Activated CD8-positive, alpha-beta memory T cell treated with anti-CD3 and anti-CD28 coated beads for 24 hours (primary cell): ENCODE results near the gene NOL4L.
"Not testable (repeated sequence)": the region's sequence is repeated elsewhere in the genome, so short reads cannot be mapped to it uniquely, and the experiment has no call there.

ENCODE experiments used
- DNase-seq: peaks from one replicate; pipeline ENCODE4 v3.0.0-alpha.2; 2020

Gene NOL4L

DNA sequence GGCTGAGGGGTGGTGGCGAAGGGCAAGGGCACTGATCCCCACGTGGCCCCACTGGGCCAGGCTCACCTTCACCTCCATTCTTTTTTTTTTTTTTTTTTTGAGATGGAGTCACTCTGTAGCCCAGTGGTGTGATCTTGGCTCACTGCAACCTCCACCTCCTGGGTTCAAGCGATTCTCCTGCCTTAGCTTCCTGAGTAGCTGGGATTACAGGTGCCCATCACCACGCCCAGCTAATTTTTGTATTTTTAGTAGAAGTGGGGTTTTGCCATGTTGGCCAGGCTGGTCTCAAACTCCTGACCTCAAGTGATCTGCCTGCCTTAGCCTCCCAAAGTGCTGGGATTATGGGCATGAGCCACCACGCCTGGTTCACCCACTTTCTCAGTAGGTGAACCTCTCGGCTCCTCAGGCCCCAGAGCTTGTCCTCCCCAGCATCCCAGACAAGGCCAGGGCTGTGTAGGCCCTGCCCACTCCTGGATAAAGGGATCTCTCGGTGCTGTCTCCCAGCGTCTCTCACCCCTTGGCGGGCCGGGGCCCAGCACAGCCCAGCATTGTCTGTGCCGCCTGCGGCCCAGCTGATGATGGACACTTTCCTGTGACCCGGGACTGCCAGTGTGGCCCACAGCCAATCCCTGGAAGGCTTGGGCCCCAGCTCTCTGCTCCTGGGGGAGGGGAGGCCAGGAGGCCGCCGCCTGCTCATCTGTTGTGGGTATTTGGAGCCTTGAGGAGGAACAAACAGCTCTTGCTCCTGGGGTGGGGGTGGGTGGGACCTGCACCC, 119.0 kb downstream of the NOL4L start:
- DNase-seq, result not testable (repeated sequence)

GRCh38 chr20:32465092-32465900, 119.8 kb downstream of the NOL4L start:
- no peak for DNase-seq

DNA sequence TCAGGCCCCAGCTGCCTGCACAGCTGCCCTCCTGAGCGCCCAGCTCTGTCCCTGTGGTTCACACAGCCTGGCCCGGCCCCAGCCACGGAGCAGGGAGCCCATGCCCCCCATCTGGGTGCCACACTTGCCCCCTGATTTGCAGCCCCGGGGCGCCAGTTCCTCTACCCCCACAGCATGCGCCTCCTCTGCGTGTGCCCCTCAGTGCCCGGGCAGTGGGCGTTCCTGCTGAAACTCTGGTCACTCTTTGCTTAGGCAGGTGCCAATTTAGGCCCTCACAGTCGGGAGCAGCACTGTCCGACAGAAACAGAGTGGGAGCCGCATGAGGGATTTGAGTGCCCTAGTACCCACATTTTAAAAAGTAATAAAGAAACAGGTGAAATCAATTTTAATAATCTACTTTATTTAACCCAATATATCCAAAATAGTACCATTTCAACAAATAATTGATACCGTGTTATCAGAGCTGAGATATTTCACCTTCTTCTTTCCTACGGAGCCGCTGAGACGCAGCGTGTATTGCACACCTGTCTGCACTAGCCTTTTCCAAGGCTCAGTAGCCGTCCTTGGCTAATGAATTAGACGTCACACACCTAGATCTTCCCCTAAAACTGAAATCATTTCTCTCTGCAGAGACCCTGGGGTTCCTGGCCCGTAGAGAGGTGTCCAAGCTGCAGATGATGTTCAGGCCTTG, 120.6 kb downstream of the NOL4L start:
- no peak for DNase-seq

GRCh38 chr20:32463642-32464400, 121.3 kb downstream of the NOL4L start:
- DNase-seq, result no peak

- DNase-seq, result no peak
These were observed 122.1 kb downstream of the NOL4L start for GRCh38 chr20:32462900-32463641.

DNA sequence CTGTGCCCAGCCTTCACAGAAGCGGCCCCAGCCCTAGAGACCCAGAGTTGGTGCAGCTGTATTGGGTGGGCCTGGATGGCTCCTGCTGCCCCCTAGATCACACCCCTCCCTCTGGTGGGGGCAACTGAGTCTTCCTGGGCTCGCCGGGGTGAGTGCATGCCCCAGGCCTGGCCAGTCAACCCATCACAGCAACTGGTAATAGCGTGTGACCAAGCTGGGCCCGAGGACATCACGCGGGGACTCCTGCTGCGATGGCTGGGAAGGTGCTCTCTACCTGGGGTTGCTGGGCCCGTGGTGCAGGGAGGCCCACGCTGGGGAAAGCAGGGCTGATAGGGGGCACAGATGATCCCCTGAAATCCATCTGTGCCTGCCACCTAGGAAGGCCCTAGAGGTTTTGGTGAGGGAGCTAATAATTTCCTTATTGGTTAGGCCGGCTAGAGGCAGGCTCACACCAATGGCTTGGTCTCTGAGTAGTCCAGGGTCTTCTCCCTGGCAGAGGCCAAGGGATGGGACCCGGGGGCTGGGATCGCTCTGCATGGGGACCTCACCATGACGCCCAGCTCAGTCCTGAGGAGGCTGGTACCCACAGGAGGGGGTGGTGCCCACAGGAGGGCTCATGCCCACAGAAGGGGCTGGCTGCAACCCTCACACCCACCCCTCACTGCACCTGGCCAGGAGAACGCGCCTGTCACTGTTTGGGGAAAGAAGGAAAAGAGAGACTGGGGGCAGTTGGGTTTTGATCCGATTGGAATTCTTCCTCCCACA, 123.1 kb downstream of the NOL4L start:
- DNase-seq, result no peak

DNA sequence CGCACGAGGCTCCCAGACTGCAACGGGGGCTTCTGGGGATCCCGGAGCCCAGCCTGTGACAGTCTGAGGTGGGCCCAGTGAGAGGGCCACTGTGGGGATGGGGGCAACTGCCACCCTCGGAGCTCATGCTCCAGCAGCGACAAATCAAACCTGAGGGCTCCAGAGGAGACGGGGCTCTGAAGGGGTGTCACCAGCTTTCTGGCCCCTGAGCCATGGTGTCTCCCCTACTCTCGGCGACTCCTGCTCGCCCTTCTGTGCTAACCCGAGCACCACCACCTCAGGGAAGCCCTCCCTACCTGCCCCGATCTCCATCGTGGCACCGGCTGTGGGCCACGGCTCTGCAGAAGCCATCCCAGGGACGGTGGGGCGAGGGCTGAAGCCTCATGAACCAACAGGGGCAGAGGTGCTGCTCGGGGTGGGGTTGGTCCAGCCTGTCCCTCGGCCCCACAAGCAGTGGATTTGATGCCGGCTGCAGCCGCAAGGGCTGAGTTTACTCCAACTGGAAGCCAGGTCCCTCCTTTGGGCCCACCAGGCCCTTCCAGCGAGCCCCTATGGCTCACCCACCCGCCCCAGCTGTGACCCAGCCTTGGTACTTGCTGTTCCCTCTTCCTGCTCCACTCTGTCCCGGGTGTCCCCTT, 124.3 kb downstream of the NOL4L start:
- no peak for DNase-seq

DNA sequence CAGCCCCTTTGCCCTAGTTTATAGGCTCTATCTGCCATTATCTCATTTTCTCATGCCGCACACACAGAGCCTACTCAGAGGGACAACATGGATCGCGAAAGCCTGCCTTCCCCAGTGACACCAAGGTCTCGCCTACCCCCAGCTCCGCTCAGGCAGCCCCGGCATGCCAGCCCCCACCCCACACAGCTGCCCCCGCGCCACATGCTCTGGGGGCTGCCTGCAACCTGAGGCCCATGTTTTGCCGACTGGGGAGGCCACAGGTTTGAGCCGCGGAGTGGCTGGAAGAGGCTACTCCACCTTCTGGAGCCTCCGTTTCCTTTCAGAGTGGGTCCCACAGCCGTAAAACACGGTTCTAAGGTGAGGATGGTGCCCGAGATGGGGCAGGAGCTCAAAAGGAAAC, 124.9 kb downstream of the NOL4L start:
- no peak for DNase-seq

DNA sequence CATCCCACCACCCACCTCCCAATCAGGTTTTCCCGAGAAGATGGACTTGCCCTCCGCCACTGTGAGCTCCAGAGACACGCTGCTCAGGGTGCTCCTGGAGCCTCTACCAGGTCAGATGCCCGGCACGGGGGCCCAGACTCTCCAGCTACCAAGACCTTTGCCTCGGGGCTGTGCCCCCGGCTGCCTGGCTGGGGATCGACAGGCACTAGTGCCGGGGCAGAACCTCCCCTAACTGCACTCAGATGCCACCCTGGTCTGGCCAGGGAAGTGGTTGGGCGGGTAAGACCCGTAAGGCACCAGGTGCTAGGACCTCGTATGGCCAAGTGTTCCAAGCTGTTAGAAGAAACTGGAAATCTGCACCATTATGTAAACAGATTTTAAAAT, 126.3 kb downstream of the NOL4L start:
- DNase-seq, result no peak

- no peak for DNase-seq
These were observed 126.9 kb downstream of the NOL4L start for GRCh38 chr20:32458061-32458836.

DNA sequence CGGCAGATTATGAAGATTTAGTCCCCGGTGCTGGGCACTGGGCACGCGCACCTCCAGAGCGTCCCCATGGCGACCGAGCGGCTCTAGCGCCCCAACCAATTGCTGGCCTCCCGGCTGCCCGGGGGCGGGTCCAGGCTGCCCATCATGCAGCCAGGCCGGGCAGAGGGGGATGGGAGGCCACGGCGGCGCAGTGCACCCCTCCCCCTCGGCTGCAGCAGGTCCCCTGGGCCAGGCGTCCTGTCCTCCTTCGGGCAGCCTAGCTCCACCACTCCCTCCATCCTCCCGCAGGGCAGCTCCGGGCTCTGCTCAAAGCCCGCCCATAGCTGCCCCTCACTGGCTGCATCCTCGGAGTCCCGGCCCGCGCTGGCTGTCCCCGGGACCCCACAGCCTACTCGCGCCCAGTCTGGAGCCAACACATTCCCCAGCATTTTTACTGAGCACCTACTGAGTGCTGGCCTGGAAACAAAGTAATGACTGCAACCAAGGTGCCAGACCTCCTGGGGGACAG, 127.6 kb downstream of the NOL4L start:
- DNase-seq, result no peak

DNA sequence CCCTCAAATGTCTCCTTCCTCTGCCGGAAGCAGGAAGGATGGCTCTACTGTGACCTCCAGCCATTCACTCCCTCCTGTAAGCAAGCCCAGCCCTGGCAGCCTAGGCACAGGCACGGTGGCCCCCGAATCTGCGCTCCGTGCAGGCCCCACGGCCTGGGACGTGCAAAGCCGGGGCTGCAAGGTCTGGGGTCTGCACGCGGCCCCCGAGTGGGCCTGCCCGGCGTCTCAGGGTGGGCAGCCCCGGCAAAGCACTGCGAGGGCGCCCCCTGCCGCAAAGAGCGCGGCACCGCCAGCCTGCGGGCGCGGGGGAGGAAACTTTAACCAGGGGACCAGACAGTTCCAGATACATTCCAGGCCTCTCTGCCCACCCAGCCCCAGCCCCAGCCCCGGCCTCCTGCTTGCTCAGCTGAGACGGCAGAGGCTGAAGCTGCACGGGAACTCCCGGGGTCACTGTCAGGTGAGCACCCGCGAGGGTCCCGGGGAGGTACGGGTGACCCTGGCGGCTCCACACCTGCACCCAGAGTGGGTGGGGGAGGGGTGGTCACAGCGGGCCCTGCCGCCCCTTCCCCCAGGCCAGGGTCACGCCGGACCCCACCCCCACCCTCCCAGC, 128.2 kb downstream of the NOL4L start:
- peak; percentile 76 for DNase-seq

GRCh38 chr20:32455901-32456701, 129.0 kb downstream of the NOL4L start:
- no peak for DNase-seq

DNA sequence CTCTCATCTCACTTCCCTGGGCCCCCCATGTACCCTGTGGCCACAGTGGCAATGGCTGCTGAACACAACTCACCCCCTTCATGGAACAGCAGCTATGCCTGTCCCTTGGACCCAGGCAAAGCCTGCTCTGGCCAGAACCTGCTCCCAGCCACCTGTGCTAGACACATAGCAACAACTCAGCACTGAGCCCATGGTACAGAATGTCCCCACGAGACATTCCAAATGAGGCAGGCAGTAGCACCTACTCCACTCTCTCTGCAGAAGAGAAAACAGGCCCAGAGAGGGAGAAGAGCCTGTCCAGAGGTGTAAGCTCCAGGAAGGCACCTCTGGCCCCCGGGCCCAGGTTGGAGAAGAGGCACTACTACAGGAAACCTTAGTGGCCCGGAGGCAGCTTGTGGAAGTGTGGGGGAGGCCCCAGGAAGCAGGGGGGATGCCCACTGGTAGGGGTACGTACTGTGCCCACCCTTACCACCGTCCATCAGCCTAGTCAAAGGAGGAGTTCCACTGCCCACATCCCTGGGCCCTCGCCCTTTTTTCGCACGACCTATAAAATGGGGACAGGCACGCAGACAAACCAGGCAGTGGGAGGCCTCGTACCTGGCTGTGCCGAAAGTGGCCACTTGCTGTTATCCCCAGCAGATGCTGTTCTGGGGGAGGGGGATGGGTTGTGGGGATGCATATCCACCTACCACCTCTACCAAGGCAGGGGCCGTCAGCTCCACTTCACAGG, 129.8 kb downstream of the NOL4L start:
- DNase-seq, result no peak

DNA sequence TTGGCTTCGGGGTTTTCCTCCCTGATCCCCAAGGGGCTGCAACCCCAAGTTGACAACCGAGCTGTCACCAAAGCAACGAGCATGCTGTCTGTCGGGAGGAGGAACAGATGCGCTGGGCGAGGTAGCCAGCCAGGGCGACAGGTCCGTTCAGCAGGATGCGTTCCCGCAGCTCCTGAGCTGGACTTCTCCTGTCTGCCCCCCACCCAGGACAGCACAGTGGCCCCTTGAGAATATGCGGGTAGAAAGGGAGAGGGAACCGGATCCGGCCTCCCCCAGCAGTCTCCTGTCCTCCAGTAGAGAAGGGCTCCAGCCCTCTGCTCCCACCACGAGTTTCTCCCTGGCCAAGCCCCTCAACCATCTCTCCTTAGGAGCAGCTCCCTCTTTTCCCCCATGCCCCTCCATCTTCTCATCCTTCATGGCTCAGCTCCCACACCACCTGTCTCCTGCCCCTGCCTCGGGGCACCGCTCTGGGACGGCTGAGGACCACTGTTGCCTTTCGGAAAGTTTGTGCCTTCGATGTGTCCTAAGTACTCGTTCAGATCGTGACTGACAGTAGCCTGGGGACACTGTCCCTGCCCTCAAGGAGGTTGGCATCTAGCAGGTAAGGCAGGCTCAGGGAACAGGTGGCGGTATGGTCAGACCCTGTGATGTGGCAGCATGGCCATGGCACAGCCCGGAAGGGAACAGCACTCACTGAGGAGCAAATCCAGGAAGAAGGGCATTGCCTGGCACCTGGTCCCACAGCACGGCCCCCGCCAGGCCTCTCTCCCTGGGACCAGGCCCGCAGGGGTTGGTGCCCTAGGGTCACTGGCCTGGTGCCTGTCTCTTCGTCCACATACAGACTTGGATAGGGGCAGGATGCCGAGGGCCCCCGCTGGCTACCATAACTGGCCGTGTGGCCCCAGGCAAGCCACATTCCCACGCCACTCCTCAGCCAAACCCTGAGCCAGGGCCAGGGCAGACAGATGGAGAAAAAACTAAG, 130.7 kb downstream of the NOL4L start:
- no peak for DNase-seq

- no peak for DNase-seq
These were observed 131.5 kb downstream of the NOL4L start for GRCh38 chr20:32453467-32454163.
